ENCODE data around the gene RPA1.
"Not testable (repeated sequence)": the region's sequence is repeated elsewhere in the genome, so short reads cannot be mapped to it uniquely, and the experiment has no call there.

Gene RPA1

DNA sequence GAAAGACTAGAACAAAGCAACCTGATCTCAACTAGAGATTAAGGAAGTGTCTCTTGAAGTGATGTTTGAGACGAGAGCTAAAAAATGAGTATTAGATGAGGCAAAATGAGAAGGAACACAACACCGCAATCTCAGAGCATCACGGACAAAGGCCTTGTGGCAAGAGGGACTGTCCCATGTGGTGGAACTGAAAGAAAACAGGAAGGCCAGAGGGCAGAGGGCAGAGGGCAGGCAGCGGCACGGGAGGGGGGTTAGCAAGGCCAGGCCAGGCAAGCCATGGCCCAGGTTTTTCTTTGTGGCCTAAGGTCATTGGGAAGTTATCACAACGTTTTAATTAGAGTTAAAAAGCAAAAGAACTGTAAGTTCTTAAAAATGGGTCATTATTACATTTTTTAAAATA lies 22.5 kb downstream of the RPA1 start:
- Histone ChIP-seq H4K20me1 (ENCODE audit: low read depth, low read length) (no peaks in the 10 kb centered on the region), H3K27me3 (ENCODE audit: low read length) (no peaks in the 10 kb centered on the region), H3F3A (ENCODE audit: insufficient read depth) (peaks cover 3% of the 10 kb centered on the region; the same call in 1 of the 2 replicates), H3K9me3 (ENCODE audit: insufficient read depth, low read length) (no peaks in the 10 kb centered on the region), H3K27ac (ENCODE audit: low read depth, low read length) (no peak overlapping the region), H2AFZ (ENCODE audit: low read depth, low read length, severe bottlenecking) (no peak overlapping the region), H3K79me2 (ENCODE audit: insufficient read depth, low read length) (0 out of 2 replicates have a peak, but pooled peaks cover 3% of the 10 kb centered on the region), H3K36me3 (ENCODE audit: low read length) (peaks cover 44% of the 10 kb centered on the region; the same call in 1 of the 2 replicates), H3K9me2 (replicated peaks; ENCODE audit: insufficient read depth, low read length) (no peaks in the 10 kb centered on the region), H3K4me2 (ENCODE audit: low read depth, low read length, poor library complexity, severe bottlenecking) (no peak overlapping the region), H3K4me3 (ENCODE audit: insufficient read depth, low read length, poor library complexity, severe bottlenecking) (no peak overlapping the region), H3K9ac (ENCODE audit: low read length) (no peak overlapping the region)
- no peak for TF ChIP-seq EZH2phosphoT487 (conservative IDR thresholded peaks at IDR 0.05; ENCODE audit: low read length)
- TF ChIP-seq, protein P1, sequence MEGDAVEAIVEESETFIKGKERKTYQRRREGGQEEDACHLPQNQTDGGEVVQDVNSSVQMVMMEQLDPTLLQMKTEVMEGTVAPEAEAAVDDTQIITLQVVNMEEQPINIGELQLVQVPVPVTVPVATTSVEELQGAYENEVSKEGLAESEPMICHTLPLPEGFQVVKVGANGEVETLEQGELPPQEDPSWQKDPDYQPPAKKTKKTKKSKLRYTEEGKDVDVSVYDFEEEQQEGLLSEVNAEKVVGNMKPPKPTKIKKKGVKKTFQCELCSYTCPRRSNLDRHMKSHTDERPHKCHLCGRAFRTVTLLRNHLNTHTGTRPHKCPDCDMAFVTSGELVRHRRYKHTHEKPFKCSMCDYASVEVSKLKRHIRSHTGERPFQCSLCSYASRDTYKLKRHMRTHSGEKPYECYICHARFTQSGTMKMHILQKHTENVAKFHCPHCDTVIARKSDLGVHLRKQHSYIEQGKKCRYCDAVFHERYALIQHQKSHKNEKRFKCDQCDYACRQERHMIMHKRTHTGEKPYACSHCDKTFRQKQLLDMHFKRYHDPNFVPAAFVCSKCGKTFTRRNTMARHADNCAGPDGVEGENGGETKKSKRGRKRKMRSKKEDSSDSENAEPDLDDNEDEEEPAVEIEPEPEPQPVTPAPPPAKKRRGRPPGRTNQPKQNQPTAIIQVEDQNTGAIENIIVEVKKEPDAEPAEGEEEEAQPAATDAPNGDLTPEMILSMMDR (IDR thresholded peaks at IDR 0.05; ENCODE audit: insufficient read depth, low read length, poor library complexity, severe bottlenecking) = no peak

DNA sequence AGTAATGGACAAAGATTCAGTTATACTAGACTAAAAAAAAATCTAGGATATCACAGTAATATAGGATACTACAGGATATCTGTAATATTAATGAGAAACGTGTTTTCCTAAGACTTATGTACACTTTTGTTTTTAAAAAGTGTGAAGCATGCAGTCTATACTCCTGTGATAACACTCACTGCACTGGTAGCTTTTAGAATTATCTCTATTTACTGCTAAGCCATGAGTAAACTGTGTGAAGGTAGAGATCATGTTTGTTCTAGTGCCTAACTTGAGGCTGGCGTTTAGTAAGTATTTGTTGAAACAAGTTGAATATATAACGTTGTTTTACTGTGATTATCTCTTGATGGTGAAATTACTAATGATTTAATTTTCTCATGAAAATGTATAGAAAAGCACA lies 23.9 kb downstream of the RPA1 start:
- Histone ChIP-seq H2AFZ (ENCODE audit: low read depth, low read length, severe bottlenecking) (no peak overlapping the region), H3K27me3 (ENCODE audit: low read length) (no peaks in the 10 kb centered on the region), H3K4me2 (ENCODE audit: low read depth, low read length, poor library complexity, severe bottlenecking) (no peak overlapping the region), H3K36me3 (ENCODE audit: low read length) (peaks cover 41% of the 10 kb centered on the region; the same call in 1 of the 2 replicates), H3K27ac (ENCODE audit: low read depth, low read length) (no peak overlapping the region), H4K20me1 (ENCODE audit: low read depth, low read length) (no peaks in the 10 kb centered on the region), H3K9me2 (replicated peaks; ENCODE audit: insufficient read depth, low read length) (no peaks in the 10 kb centered on the region), H3K4me3 (ENCODE audit: insufficient read depth, low read length, poor library complexity, severe bottlenecking) (no peak overlapping the region), H3K9ac (ENCODE audit: low read length) (no peak overlapping the region), H3F3A (ENCODE audit: insufficient read depth) (peaks cover 3% of the 10 kb centered on the region; the same call in 1 of the 2 replicates), H3K9me3 (ENCODE audit: insufficient read depth, low read length) (no peaks in the 10 kb centered on the region), H3K79me2 (ENCODE audit: insufficient read depth, low read length) (0 out of 2 replicates have a peak, but pooled peaks cover 3% of the 10 kb centered on the region)
- TF ChIP-seq EZH2phosphoT487 (conservative IDR thresholded peaks at IDR 0.05; ENCODE audit: low read length) = no peak
- TF ChIP-seq, protein P1 (IDR thresholded peaks at IDR 0.05; ENCODE audit: insufficient read depth, low read length, poor library complexity, severe bottlenecking) = no peak

DNA sequence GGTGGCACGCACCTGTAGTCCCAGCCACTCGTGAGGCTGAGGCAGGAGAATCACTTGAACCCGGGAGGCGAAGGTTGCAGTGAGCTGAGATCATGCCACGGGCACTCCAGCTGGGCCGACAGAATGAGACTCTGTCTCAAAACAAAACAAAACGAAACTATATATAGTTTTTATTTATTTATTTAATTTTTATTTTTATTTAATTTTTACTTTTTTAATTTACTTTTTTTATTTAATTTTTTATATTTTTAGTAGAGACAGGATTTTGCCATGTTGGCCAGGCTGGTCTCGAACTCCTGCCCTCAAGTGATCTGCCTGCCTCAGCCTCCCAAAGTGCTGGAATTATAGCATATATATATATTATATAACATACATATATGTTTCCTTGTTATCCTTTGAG lies 26.7 kb downstream of the RPA1 start:
- H3K36me3 ChIP-seq (ENCODE audit: low read length) = peaks cover 35% of the 10 kb centered on the region; the same call in 1 of the 2 replicates
- H3K79me2 ChIP-seq (ENCODE audit: insufficient read depth, low read length); H3K4me3 ChIP-seq (ENCODE audit: insufficient read depth, low read length, poor library complexity, severe bottlenecking); H3K9ac ChIP-seq (ENCODE audit: low read length); H3K27ac ChIP-seq (ENCODE audit: low read depth, low read length); H3K9me3 ChIP-seq (ENCODE audit: insufficient read depth, low read length); H3K4me2 ChIP-seq (ENCODE audit: low read depth, low read length, poor library complexity, severe bottlenecking); H4K20me1 ChIP-seq (ENCODE audit: low read depth, low read length); H3K27me3 ChIP-seq (ENCODE audit: low read length); H3K9me2 ChIP-seq (replicated peaks; ENCODE audit: insufficient read depth, low read length); H2AFZ ChIP-seq (ENCODE audit: low read depth, low read length, severe bottlenecking); H3F3A ChIP-seq (ENCODE audit: insufficient read depth): not testable (repeated sequence)

DNA sequence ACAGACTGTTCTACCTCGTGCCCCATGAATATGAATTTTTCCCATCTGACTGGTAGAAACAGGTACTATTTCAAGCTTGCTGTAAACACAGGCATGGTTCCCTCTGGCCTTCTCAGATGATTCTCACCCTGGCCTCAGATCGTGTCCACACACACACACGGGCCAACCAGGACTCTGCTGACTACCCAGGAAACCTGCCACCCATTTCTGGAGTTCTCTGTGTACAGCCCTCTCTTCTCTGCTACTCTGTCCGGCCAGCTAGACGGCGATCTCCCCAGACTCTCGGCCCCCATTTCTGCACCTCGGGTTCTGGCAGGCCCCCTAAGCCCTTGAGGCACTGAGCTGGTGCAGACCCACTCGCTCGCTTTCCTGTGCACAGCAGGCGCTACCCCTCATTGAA lies 31.2 kb downstream of the RPA1 start:
- Histone ChIP-seq H3K9me2 (replicated peaks; ENCODE audit: insufficient read depth, low read length) (no peaks in the 10 kb centered on the region), H2AFZ (ENCODE audit: low read depth, low read length, severe bottlenecking) (no peak overlapping the region), H3K36me3 (ENCODE audit: low read length) (peaks cover 7% of the 10 kb centered on the region; the same call in 1 of the 2 replicates), H3K4me3 (ENCODE audit: insufficient read depth, low read length, poor library complexity, severe bottlenecking) (no peak overlapping the region), H3K27ac (ENCODE audit: low read depth, low read length) (no peak overlapping the region), H3F3A (ENCODE audit: insufficient read depth) (peaks cover 10% of the 10 kb centered on the region; the same call in 1 of the 2 replicates), H3K9me3 (ENCODE audit: insufficient read depth, low read length) (no peaks in the 10 kb centered on the region), H3K27me3 (ENCODE audit: low read length) (no peaks in the 10 kb centered on the region), H4K20me1 (ENCODE audit: low read depth, low read length) (no peaks in the 10 kb centered on the region), H3K9ac (ENCODE audit: low read length) (no peak overlapping the region), H3K4me2 (ENCODE audit: low read depth, low read length, poor library complexity, severe bottlenecking) (no peak overlapping the region), H3K79me2 (ENCODE audit: insufficient read depth, low read length) (peaks cover 3% of the 10 kb centered on the region; the same call in 1 of the 2 replicates)
- TF ChIP-seq, protein P1 (IDR thresholded peaks at IDR 0.05; ENCODE audit: insufficient read depth, low read length, poor library complexity, severe bottlenecking) = no peak
- no peak for TF ChIP-seq EZH2phosphoT487 (conservative IDR thresholded peaks at IDR 0.05; ENCODE audit: low read length)

Data from SU-DHL-6 (cell line).